NCI-H1048 (cell line): ENCODE data around the gene EIF4E2.
"Not testable (repeated sequence)": the region's sequence is repeated elsewhere in the genome, so short reads cannot be mapped to it uniquely, and the experiment has no call there.

Experiments
- DNase-seq: peaks from one replicate; lab custom pipeline; 2025; lab: John Stamatoyannopoulos, UW

EIF4E2 gene

DNA sequence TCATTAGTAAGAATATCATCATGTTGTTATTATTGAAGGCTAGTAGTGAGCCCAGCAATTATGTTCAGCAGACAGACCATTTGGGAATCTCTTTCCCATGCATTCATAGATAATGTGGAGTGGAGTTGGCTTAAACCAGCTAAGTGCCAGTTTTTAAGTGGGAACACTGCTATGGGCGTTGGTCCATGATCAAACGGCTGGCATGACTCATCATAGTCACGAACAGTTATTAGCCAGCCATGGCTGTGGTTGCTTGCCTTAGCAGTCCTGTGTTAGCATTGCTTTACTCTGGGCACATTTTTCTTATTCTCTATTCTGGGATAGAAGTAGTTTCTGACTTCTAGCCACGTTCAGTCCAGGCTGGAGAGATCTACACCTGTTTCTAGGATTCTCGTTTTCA lies 17.7 kb downstream of the EIF4E2 start:
- no peak for DNase-seq

DNA sequence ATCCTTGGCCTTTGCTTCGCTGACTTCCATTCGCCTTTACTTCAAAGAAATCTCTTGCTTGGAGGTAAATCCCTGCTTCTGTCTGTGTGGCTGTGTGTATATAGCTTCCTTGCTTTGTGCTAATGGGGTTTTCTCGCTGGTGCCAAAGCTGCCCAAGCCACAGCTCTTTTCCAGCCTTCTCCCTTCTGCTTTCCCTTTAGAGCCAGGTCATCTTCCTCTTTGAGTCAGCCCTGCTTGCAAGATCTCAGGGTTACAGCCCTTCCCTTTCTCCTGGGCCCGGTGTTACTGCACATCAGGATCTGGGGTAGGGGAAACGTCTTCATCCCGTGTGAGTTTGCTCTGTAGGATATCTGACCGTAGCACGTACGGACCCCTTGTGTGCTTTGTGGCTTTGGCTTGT lies 19.1 kb downstream of the EIF4E2 start:
- DNase-seq: no peak

DNA sequence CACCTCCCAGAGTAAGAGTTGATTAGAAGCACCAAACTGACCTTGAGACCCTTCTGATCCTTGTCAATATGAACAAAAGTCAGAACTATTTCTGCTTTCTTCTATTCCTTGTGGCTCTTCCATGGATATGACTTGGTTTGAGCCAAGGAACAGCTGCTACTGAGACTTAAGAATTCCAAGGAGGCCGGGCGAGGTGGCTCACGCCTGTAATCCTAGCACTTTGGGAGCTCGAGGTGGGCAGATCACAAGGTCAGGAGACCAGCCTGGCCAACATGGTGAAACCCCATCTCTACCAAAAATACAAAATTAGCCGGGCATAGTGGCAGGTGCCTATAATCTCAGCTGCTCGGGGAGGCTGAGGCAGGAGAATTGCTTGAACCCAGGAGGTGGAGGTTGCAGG lies 20.0 kb downstream of the EIF4E2 start:
- DNase-seq: not testable (repeated sequence)

GRCh38 chr2:232571026-232571474 lies 20.6 kb downstream of the EIF4E2 start:
- no peak for DNase-seq

- DNase-seq: no peak
Observed at GRCh38 chr2:232573042-232573441, 22.6 kb downstream of the EIF4E2 start.

GRCh38 chr2:232573771-232574435 lies 23.4 kb downstream of the EIF4E2 start:
- no peak for DNase-seq

GRCh38 chr2:232574674-232575403 lies 24.4 kb downstream of the EIF4E2 start:
- DNase-seq: no peak

DNA sequence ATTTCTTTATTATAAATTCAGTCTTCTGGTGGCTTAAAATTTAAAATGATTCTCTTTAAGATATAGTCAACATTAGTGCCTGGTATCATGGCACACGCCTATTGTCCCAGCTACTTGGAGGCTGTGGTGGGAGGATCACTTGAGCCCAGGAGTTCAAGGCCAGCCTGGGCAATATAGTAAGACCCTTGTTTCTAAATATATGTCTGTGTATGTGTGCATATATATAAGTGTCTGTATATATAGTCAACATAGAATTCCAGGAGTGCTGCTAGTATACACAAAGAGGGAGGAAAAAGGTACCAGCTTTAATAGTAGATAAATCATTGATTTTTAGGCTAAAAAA lies 24.9 kb downstream of the EIF4E2 start:
- DNase-seq: no peak

DNA sequence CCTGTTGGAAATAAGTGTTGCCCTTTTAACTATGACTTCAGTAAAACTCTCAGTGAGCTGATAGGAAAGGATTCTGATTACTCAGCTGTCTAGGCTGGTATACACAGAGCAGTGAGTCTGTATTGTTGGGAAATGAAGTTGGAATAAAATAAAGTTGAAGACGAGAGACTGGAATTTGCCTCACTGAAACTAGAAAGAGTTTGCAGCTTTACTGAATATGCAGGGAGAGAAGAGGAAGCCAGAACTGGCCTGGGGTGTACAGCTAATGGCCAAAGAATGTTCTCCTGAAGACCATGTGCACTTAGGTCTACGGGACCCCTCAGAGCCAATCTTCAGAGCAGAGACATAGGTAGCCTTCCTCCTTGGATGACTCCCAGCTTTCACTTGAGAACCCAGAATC lies 26.5 kb downstream of the EIF4E2 start:
- no peak for DNase-seq

DNA sequence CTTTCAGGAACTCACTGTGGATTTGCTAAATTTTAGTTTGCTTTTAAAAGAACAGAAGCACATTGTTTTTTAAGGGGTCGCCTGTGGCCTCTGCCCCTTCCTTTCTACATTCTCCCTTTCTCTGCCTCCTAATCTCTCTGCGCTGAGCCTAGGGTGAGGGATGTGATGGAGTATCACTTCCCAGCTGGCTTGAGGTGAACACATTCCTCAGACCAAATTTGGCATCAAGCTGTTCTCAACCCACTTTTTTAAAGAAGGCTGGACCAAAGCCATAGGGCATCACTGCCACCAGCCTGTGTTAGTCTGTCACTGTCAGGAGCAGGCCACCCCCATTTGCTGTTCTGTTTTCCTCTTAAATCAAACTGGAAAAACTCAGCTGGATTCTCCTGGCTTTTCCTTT lies 27.4 kb downstream of the EIF4E2 start:
- DNase-seq: no peak

DNA sequence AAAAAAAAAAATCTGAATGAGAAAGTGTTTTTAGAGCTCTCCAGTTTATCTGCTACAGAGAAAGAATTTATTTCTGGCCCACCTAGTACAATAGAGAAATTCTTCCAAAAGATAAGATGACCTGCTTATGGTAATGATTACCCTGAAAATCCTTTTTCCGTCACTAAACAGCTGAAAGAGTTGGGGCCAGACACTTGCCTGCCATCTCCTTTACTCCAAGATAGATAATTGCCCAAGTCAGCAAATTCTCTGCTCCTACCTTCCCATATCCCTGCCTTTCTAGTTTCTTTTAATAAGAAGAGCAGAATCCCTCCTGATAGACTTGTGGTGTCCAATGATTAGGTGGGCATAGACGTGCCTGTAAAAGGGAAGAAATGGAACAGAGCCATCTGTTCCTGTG lies 28.1 kb downstream of the EIF4E2 start:
- DNase-seq: no peak

GRCh38 chr2:232580648-232580981 lies 30.1 kb downstream of the EIF4E2 start:
- no peak for DNase-seq

- peak; percentile 39 for DNase-seq
Observed at GRCh38 chr2:232581725-232582124, 31.2 kb downstream of the EIF4E2 start.

DNA sequence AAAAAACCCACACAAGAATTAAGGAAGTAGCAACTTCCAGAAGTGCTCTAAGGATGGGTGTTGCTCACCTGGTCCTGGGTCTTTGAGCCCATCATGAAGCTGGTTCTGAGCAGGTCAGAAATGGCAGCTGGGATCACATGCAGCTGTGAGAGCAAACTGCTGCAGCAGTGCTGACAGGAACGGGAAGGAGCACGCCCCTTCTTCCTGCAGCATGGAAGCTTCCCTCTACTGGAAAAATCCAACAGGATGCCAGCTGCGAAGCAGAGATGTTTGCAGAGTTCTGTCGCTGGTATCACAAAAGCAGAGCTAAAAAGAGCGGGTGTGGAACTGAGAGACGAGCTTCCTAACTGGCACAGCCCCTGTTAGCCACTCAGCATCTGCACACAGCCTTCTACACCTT lies 33.7 kb downstream of the EIF4E2 start:
- no peak for DNase-seq

DNA sequence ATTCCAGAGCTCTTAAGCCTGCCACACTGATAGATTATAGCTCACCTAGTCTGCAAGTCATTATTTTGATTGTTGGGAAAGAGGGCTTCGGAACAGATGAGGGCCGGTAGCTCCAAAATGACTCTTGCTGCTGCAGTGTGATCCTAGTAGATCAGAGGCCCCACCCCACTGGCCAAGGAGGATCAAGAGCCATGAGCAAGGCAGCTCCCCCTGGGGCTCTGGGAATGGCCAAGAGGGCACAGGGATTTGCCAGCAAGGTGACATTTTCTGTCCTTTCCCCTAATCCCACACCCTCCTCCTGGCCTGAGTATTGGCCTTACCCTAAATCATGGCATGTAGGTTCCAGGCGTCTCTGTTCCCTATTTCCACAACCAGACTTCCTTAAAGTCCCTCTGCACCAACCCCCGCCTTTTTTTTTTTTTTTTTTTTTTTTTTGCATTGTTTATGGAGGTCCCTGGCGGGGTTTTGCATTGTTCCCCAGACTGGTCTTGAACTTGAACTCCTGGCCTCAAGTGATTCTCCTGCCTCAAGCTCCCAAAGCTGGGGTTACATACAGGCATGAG lies 36.5 kb downstream of the EIF4E2 start:
- DNase-seq: no peak

DNA sequence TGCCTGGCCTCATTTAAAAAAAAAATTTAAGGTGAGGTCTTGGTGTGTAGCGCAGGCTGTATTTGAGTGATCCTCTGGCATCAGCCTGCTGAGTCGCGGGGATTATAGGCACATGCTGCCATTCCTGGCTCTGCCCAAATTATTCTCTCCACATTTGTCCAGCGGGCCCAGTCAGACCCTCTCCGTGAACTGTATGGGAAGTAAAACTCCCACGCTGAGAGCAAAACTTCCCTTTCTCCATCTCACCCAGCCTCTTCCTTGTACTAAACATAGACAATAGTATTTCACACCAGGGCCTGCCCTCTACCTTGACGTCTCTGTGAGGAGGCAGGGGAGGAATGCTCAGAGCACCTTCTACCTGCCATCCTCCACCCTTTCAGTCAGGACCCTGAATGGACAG lies 37.0 kb downstream of the EIF4E2 start:
- DNase-seq: no peak

- no peak for DNase-seq
Observed at GRCh38 chr2:232588031-232588430, 37.5 kb downstream of the EIF4E2 start.

DNA sequence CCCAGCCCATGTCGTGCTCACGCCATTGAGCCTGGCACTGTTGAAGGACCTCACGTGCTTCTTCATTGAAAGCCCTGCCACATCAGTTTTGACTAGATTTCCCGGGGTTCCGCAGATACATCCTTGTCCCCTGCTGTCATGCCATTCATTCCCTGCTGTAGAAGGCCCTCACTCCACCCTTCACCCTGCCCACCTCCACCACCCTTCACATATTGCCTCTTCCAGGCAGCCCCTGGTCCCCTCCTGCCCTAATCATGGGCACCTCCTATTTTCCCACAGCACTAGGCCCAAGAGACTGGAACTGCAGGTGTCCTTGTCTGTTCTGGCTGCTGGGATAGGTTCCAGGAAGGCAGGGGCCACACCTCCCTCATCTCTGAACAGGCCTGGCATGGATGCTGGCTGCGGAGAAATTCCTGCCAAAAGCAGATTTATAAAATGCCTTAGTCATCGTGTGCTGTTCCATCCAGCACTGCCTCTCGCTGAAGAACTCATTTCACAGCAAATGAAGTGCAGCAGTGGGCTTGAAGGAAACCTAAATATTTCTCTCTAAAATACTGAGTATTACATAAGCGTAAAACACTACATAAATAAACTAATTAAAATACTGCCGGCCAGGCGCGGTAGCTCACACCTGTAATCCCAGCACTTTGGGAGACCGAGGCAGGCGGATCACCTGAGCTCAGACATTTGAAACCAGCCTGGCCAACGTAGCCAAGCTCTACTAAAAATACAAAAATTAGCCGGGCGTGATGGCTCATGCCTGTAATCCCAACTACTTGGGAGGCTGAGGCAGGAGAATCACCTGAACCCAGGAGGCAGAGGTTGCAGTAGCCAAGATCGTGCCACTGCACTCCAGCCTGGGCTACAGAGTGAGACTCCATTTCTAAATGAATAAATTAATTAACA lies 38.4 kb downstream of the EIF4E2 start:
- DNase-seq: no peak

DNA sequence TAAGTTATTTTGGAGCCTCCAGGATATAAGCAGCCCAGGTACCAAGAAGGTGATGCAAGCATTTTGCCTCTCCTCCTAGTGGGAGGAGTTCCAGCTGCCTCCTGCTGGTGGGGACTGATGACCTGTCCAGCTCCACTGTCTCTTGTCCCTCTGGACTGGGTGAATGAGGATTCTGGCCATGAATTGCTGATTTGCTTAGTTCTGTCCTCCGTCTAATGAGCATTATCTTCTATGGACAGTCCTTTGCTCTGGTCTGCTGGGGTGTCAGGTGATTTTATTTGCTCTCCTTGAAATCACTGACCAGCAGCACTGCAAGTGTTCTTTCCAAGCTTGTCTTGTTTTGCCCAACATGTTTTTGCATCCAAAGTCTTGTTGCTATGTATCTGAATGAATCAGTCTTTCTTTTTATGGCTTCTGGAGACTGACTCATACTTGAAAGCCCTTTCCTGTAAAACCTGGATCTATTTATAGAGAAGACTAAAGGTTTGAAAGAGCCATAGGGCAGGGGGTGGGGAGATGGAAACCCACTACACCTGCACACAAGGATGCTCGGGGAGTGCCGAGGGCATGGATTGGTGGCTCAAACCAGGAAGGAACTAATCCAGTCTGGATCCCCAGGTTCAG lies 42.4 kb downstream of the EIF4E2 start:
- no peak for DNase-seq

- DNase-seq: no peak
Observed at GRCh38 chr2:232593982-232594381, 43.5 kb downstream of the EIF4E2 start.

GRCh38 chr2:232597362-232598079 lies 47.0 kb downstream of the EIF4E2 start:
- no peak for DNase-seq

DNA sequence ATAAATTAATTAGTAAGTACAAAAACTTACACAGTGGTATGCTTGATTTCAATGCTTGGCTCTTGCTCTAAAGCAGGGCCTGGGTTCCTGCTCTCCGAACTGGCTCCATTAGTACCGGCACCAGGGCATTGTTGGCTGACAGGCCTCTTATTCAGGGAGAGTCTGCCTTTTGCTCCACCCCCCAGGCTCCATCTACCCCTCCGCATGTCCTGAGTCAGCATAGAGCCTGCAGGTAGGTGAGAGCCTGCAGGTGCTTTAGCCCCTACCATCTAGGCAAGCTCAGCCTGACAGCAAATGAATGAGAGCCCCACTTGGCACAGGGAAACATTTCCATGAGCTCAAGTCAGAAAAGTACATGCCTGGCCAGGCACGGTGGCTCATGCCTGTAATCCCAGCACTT lies 47.8 kb downstream of the EIF4E2 start:
- DNase-seq: no peak
